SK-N-MC (cell line): ENCODE measurements around the gene ASCC2.

Source experiments
- EZH2 ChIP-seq: fragments of 200-600 bp; sonication (generic); IDR thresholded peaks from one replicate; pipeline ENCODE4 v1.6.1; 2017; ENCODE audit warnings: antibody characterized with exemption
- FOXP2 ChIP-seq: optimal IDR thresholded peaks from 2 replicates; pipeline ENCODE3; 2011; ENCODE audit warnings: mild to moderate bottlenecking, moderate library complexity; ENCODE audit not compliant: insufficient read depth; ENCODE audit errors: extremely low read length, control extremely low read depth
- POLR2AphosphoS5 ChIP-seq: IDR thresholded peaks from 2 replicates; pipeline ENCODE4 v1.6.1; 2012; ENCODE audit warnings: mild to moderate bottlenecking, low read depth, low read length, borderline replicate concordance

- no peak for TF ChIP-seq POLR2AphosphoS5
- TF ChIP-seq EZH2, result no peak
- TF ChIP-seq FOXP2, result no peak
Measured at GRCh38 chr22:29825578-29825977, 12.5 kb downstream of the ASCC2 start.
